Limb (tissue), 2 donors: ENCODE data around the gene RPL32.
"Not testable (repeated sequence)": the region's sequence is repeated elsewhere in the genome, so short reads cannot be mapped to it uniquely, and the experiment has no call there.

Experiments
- DNase-seq, 2 donors: peaks; one replicate each; pipeline ENCODE4 v3.0.0-alpha.2; 2016; ENCODE audit errors: extremely low spot score in 2 of 2

Gene RPL32

DNA sequence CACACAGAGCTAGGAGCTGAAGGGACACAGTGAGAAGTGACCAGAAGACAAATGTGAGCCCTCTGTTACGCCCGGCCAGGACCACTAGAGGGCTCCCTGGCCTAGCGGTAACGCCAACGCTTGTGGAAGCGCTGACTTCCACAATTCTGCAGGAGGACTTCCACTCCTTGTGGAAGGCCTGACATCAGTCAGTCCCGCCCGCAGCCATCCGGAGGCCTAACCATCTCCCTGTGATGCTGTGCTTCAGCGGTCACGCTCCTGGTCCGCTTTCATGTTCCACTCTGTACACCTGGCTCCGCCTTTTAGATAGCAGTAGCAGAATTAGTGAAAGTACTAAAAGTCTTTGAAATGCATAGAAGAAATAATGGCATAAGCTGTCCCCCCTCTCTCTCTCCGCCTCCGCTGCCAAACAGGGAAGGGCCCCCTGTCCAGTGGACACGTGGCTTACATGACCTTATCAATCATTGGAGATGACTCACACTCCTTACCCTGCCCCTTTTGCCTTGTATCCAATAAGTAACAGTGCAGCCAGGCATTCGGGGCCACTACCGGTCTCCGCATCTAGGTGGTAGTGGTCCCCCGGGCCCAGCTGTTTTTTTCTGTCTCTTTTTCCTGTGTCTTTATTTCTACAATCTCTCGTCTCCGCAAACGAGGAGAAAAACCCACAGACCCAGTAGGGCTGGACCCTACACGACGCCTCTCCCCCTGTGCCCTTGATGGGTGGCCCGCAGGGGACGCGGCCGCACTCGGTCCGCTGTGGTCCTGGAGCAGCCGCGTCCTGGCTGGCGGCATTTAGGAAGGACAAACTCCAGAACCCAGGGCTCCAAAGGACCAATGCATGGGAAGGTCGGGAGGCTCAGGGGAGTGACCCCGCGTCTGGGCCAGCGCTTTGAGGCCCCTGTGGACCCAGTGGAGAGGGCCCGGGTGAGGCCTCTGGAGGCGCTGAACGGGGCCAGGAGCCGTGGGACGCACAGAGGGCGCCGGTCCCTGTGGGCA lies 27.0 kb upstream of the RPL32 start:
- peak; percentile 86 to 88 for DNase-seq

DNA sequence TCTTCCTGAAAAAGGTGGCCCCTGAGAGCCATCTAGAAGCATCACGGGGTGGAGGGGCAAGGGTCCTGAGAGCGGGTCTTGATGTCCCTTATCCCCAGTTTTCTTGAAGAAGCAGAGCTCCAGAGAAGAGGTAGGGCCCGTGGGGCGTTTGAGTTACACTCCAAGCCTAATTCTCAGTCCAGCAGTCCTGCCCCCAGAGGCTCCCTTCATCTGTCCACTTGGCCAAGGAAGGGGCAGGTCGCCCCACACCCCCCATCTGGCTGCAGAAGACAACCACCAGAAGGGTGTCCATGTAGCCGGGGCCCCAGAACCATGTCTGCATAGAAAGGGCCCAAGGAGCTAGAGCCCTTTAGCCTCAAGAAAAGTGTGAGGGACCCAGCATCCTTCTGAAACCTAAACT lies 25.5 kb upstream of the RPL32 start:
- DNase-seq = no peak

DNA sequence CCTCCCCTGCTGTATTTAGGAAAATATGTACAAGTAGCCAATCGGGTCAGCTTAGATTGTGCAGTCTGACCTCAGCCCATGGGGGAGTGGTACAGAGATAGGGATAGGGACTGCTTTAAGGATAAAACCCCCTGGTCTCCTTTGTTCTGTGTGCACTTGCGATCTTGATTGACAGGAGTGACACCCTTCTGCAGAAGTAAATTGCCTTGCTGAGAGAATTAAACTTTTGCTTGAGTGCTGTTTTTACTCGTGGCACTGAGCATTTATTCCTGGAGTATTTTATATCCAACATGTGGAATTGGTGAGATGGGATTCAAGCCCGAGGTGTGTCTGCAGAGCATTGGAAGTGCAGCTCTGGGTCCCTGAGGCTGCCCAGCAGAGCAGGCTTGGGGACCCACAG lies 23.9 kb upstream of the RPL32 start:
- no peak for DNase-seq

DNA sequence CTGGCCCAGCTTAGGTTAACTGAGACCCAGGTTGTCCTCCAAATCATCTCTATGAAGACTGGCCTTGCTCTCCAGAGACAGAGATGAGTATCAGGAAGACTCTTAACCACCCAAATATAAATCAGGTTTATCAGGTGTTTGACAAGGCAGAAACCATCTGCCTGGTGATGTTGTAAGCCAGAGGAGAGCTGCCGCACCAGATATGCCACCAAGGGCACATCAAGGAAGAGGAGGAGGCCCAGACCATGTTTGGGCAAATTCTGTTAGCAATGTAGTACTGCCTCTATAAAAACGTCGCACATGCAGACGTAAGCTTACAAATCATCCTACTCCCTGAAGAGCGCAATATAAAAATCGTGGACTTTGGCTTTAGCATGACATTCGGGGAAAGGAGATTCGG lies 21.0 kb upstream of the RPL32 start:
- DNase-seq = no peak

DNA sequence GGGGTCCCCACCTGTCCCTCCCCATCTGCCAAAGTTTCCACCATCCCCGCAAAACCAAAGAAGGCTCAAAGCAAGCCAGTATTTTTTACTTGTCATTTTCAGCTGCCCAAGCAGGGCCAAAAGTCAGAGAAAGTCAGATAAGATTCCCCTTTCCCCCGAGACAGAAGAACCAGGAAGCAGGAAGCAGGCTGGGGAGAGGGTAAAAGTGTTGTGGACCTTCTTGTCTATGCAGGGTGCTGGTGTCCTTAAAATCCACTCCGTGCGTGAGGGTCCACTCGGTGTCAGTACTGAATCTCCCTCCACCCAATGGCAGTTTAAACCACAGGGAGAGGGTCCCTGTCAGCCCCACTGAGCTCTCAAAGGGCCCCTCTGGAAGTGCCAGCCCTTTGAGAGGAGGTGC lies 20.2 kb upstream of the RPL32 start:
- DNase-seq = no peak

DNA sequence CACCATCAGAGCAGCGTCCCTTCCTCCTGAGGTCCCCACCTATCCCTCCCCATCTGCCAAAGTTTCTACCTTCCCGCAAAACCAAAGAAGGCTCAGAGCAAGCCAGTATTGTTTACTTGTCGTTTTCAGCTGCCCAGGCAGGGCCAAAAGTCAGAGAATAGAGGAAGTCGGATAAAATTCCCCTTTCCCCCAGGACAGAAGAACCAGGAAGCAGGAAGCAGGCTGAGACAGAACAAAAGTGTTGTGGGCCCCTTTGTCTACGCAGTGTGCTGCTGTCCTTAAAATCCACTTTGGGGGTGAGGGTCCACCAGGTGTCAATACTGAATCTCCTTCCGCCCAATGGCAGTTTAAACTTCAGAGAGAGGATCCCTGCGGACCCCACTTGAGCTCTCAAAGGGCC lies 18.5 kb upstream of the RPL32 start:
- DNase-seq = no peak

DNA sequence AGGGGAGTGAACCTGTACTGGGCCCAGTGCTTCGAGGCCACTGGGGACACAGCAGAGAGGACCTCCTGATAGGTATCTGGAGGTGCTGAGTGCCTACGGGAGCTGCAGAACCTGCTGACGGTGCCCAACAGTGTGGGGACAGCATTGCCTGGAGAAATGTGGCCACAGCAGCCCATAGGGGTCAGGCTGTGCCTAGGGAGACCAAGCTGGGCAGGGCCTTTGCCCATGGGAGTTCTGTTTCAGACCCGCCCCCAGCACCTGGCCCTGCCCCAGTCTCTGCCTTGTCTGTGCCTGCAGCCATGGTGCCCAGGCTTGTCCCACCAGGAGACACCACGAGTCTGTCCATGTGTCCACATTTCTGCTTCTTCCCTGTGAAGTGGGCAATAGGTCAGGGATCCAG lies 15.3 kb upstream of the RPL32 start:
- no peak for DNase-seq

DNA sequence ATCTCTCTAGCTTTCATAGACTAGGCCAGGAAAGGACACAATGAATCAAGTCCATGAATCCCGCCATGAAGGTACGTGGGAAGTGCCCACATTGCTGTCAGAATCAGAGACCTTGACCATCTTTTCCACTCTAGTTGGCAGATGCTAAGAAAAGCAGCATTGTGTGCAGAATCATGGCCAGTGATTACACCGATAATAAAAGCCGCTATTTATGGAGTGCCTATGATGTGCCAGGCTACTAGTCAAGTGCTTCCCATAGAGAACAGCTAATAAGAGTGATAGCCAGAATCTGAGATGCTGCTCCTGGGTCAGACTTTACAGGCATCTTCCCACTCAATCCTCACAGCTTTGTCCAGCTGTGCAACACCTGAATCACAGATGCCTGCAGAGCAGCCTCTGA lies 13.2 kb upstream of the RPL32 start:
- DNase-seq = no peak

DNA sequence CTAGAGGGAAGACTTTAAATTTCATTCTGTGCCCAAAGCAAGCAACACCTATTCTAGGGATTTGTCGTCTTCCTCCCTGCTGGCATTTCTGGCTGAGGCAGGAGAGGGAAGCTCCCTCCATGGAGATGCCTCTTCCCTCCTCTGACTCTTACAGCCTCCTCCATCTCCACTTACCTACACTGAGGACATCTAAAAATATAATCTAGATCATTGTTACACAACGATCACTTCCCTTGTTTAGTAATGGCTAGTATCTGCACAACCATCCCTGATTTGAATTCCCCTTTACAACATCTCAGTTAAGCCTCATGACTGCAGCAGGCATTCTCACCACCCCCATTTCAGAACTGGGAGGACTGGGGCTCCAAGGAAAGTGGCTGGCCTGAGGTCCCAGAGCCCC lies 12.5 kb upstream of the RPL32 start:
- DNase-seq = not testable (repeated sequence)

DNA sequence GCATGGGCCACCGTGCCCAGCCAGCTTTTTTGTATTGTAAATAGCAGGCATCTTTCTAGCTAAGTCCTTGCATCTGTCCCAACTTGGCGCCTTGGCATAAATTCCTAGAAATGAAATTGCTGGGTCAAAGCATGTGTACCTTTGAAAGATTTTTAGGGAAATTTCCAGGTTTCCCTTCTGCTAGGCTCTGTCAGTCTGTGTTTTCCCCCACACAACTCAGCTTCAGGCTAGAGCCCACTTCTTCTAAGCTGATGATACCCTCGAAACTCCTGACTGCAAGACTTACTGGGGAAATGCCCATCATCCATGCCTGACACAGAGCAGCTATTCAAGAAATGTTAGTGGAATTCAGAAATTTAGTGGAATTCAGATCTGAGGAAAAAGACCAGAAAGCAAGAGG lies 10.8 kb upstream of the RPL32 start:
- DNase-seq = no peak

DNA sequence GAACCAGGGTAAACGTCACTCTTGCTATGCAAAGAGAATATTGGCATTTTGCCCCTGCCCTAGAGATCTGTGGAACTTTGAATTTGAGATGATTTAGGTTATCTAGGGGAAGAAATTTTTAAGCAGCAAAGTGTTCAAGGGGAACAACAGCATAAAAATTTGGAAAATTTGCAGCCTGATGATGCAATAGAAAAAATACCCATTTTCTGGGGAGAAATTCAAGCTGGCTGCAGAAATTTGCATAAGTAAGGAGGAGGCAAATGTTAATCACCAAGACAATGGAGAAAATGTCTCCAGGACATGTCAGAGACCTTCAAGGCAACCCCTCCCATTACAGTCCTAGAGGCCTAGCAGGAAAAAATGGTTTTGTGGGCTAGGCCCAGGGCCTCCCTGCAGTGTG lies 4.4 kb upstream of the RPL32 start:
- DNase-seq = no peak

DNA sequence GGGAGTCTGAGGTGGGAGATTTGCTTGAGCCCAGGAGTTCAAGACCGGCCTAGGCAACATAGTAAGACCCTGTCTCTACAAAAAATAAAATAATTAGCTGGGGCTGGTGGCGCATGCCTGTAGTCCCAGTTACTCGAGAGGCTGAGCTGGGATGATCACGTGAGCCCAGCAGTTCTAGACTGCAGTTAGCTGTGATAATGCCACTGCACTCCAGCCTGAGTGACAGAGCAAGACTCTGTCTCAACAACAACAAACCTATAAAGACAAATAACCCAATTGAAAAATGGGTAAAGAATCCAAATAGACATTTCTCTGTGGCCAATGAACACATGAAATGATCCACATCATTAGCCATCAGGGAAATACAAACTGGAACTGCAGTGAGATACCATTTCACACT lies 1.1 kb upstream of the RPL32 start:
- DNase-seq = no peak

DNA sequence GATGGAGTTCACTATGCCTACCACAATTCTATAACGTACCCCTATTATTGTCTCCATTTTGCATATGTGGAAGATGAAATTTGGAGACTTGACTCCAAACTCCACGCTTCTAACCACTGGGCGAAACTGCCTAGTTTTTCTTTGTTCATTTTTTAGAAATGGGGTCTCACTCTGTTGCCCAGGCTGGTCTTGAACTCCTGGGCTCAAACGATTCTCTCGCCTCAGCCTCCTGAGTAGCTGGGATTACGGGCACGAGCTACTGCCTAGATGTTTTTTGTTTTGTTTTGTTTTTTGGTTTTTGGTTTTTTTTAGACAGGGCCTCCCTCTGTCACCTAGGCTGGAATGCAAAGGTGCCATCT lies 584 bp upstream of the RPL32 start:
- DNase-seq = no peak

DNA sequence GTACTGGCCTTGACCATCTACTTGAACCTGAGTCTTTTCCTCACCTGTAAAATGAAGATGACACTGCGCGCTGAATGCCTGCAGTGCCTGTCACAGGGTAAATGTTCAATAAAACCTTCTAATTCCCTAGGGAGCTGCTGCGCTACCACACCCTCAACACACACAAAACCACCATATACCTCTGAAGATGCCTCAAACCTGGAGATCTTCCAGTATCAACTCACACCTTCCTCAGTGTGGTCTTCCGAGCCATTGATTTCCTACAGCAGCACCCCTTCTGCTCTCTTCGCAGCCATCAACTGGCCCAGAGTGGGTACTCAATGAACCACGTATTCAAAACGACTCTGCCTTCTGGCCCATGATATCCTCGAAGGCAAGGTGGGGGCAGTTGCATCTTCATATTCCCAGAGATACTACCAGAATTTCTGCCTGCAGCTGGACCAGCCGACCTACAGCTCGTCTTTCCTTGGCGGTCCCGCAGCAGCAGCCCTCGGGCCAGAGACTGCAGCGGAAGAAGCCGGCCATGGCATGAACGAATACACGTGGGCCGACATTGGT lies 695 bp downstream of the RPL32 start:
- DNase-seq = peak in 1 of 2 donors; percentile 6

DNA sequence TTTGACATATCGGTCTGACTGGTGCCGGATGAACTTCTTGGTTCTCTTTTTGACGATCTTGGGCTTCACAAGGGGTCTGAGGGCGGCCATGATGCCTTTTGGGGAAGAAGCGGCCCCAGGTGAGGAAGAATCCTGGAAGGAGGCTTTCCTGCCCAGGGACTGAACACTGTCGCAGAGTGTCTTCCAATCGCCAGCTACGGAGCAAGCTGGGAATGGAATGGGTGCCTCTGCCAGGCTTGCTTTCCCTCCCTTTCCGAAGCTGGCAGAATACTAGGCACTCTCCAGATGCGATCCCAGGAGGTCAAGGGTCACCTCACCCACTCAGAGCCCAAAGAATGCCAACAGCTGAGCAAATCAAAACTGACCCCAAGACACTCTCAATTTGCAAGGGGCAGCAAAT lies 1.2 kb downstream of the RPL32 start:
- DNase-seq = not testable (repeated sequence)

DNA sequence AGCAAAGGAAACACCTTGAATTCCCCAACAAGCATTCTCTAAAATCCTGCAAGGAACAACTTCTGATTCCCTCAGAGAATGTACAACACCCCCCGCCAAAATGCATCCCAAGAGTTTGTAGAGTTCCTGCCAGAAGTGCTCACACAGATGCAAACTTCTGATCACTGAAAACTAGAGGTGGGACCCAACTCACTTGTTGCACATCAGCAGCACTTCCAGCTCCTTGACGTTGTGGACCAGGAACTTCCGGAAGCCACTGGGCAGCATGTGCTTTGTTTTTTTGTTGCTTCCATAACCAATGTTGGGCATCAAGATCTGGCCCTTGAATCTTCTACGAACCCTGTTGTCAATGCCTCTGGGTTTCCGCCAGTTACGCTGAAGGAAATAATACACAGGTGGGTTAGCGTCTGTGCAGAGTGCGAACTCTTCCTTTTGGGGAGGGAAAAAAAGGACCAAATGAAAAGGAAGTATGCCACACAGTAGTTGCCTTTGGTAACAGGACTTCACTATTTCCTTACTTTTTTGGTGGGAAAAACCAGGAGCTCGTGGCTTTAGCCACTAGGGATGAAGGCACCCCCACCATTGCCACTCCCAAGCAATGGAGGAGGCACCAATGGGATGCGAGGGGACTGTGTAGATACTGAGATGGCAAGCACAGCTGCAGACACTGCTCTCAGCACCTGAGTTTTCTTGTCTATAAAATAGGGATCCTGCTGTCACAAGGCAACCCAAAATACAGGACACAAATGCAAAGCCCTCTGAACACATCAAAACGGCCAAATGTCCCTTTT lies 2.0 kb downstream of the RPL32 start:
- DNase-seq = no peak

DNA sequence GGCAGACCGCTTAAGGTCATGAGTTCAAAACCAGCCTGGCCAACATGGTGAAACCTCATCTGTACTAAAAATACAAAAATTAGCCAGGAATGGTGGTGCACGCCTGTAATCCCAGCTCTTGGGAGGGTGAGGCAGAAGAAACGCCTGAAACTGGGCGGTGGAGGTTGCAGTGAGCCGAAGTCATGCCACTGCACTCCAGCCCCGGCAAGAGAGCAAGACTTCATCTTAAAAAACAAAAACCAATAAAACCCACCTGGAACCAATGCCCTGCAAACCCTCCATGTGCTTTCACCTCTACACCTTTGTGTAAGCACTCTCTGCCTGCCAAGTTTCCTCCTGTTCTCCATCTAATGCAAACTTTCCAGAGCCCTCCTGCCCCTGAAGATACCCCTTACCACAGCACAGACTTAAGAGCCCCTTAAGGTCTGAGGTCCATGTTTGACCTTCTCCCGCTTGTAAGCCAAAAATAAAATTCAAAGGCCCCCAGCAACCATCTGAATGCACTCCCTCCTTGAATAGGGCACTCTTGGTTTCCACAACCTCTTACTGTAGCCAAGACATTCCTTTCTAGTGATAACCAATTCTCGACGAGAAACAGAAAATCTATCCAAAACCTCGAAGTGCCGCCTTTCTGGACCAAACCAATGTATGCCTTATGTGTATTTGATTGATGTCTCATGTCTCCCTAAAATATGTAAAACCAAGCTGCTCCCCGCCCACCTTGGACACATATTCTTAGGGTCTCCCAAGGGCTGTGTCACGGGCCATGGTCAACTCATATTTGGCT lies 3.0 kb downstream of the RPL32 start:
- DNase-seq = no peak

DNA sequence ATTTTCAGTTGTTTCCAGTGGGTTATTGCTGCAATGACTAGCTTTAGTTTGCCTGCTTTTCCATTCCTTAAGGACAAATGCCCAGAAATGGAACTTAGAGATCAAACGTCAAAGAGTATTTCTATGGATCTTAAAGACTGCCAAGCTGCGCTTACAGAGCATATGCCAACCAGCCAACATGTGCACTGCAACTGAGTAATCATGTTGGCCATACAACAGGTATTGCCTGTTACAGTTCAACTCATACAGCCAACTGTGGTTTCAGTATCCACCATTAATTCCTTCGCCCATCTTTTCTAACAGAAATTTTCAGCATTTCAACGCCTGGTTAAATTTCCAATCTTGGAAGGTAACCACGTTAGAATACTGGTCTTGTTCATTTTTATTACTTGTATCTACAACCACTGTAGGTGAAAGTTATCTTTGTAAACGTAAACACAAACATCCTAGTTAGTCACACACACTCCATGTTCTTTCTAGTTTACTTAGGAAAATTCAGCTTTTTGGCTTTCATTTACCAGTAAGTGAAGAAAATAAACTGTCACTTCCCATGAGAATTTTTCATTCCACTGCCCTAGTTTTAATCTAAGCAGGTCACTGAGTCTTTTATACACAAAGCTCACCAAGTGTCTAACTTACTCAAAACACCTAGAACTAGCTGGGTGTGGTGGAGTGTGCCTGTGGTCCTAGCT lies 3.9 kb downstream of the RPL32 start:
- DNase-seq = no peak

DNA sequence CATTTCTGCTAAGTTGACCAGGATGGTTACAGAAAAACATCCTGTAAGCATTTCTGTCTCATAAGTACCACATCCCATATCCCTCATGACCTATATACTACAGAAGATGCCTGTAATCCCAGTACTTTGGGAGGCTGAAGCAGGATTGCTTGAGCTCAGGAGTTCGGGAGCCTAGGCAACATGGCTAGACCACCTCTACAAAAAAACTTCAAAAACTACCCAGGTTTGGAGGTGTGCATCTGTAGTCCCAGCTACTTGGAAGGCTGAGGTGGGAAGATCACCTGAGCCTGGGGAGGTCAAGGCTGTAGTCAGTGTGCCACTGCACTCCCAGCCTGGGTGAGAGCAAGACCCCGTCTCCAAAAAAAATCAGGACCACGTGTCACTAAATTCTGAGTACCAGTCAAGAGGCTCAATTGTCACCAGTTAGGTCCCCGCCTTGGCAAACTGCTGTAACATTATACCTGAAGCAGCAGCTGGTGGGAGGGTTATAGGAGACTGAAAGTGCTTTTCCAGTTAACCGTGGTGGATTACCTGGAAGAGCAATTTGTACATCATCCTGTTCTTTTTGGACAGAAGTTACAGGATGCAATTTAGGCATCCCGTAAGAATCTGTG lies 6.2 kb downstream of the RPL32 start:
- DNase-seq = no peak
